SK-N-SH (cell line): ENCODE measurements around the gene AKR7A2. TPM values are rescaled to one million over a fixed set of nuclear protein-coding genes. Genes with fewer than 3 reads are reported as not detected.

ENCODE experiments used
- CTCF ChIA-PET: fragments of 300-600, 350-600 bp; formaldehyde crosslinking; extraction: SDS; loops from one replicate; lab custom pipeline; 2021; lab: Yijun Ruan, JAX
- POLR2A ChIA-PET: fragments of 350-600 bp; sonication (Branson Sonifier 250); formaldehyde crosslinking; extraction: SDS; loops from one replicate; lab custom pipeline; 2020; ENCODE audit warnings: antibody characterized with exemption, inconsistent platforms; lab: Yijun Ruan, JAX
- DNase-seq: peaks from one replicate; pipeline ENCODE4 v3.0.0; 2012
- H2AFZ ChIP-seq: fragments of 200-600 bp; sonication (generic); 2 replicates; pipeline ENCODE4 v1.8.1; 2016; ENCODE audit warnings: antibody characterized with exemption, mild to moderate bottlenecking, low read depth
- H3F3A ChIP-seq: fragments of 200-600 bp; sonication (generic); replicated peaks from 2 replicates; pipeline ENCODE3; 2016; ENCODE audit warnings: antibody characterized with exemption, mild to moderate bottlenecking; ENCODE audit not compliant: insufficient read depth
- H3K27ac ChIP-seq, 2 experiments: fragments of 200-500 bp in 1 of 2; fragments of 200-600 bp in 1 of 2; sonication (Bioruptor generic) in 1 of 2; sonication (generic), shearing (Covaris generic) in 1 of 2; 2 replicates each; pipeline versions ENCODE4 v1.5.1 to v1.6.1; 2014 to 2016; ENCODE audit warnings: low read depth in 2 of 2, inconsistent platforms in 1 of 2, low read length in 1 of 2, mild to moderate bottlenecking in 1 of 2, mixed read lengths in 1 of 2
- H3K27me3 ChIP-seq: fragments of 200-600 bp; sonication (generic), shearing (Covaris generic); 2 replicates; pipeline ENCODE4 v1.6.1; 2016; ENCODE audit warnings: mixed run types; ENCODE audit not compliant: insufficient read depth
- H3K36me3 ChIP-seq, 2 experiments: fragments of 200-500 bp in 1 of 2; fragments of 200-600 bp in 1 of 2; sonication (Bioruptor generic) in 1 of 2; sonication (generic) in 1 of 2; replicated peaks in 1 of 2; 2 replicates each; pipeline versions ENCODE3 to v1.5.1; 2014 to 2016; ENCODE audit warnings: low read length in 1 of 2, mild to moderate bottlenecking in 1 of 2; ENCODE audit not compliant: insufficient read depth in 2 of 2, control insufficient read depth in 1 of 2
- H3K4me1 ChIP-seq, 2 experiments: fragments of 200-500 bp in 1 of 2; fragments of 200-600 bp in 1 of 2; sonication (Bioruptor generic) in 1 of 2; sonication (generic), shearing (Covaris generic) in 1 of 2; 2 replicates each; pipeline versions ENCODE4 v1.5.1 to v1.6.1; 2014 to 2016; ENCODE audit warnings: low read depth in 1 of 2, low read length in 1 of 2, mixed run types in 1 of 2; ENCODE audit not compliant: insufficient read depth in 2 of 2, control insufficient read depth in 1 of 2
- H3K4me2 ChIP-seq: fragments of 200-600 bp; sonication (generic), shearing (Covaris generic); 2 replicates; pipeline ENCODE4 v1.6.1; 2017; ENCODE audit warnings: mixed run types
- H3K4me3 ChIP-seq, 2 experiments: fragments of 200-500 bp in 1 of 2; fragments of 200-600 bp in 1 of 2; sonication (Bioruptor generic) in 1 of 2; sonication (generic), shearing (Covaris generic) in 1 of 2; 2 replicates each; pipeline versions ENCODE4 v1.5.1 to v1.8.1; 2014 to 2016; ENCODE audit warnings: low read depth in 2 of 2, inconsistent platforms in 1 of 2, low read length in 1 of 2, mild to moderate bottlenecking in 1 of 2, mixed read lengths in 1 of 2, moderate library complexity in 1 of 2
- H3K79me2 ChIP-seq: fragments of 200-600 bp; sonication (generic); 2 replicates; pipeline ENCODE4 v1.8.1; 2017; ENCODE audit warnings: mild to moderate bottlenecking; ENCODE audit not compliant: insufficient read depth
- H3K9ac ChIP-seq: fragments of 200-600 bp; sonication (generic); 2 replicates; pipeline ENCODE4 v1.6.1; 2017; ENCODE audit warnings: mixed run types
- H3K9me2 ChIP-seq: fragments of 200-600 bp; sonication (generic); 2 replicates; pipeline ENCODE4 v1.6.1; 2017; ENCODE audit warnings: mixed run types
- H3K9me3 ChIP-seq: fragments of 200-600 bp; sonication (generic); 2 replicates; pipeline ENCODE4 v1.6.1; 2017; ENCODE audit warnings: mixed run types, mild to moderate bottlenecking, moderate library complexity
- H4K20me1 ChIP-seq: fragments of 200-600 bp; sonication (generic); 2 replicates; pipeline ENCODE4 v1.6.1; 2017; ENCODE audit warnings: mild to moderate bottlenecking, mixed run types; ENCODE audit not compliant: insufficient read depth
- CHD2 ChIP-seq: fragments of 150-350 bp; IDR thresholded peaks from 2 replicates; pipeline ENCODE4 v1.6.1; 2018; ENCODE audit warnings: low read length; ENCODE audit not compliant: partially characterized antibody
- ELF1 ChIP-seq: IDR thresholded peaks from 2 replicates; pipeline ENCODE4 v1.4.0; 2012
- EZH2phosphoT487 ChIP-seq: fragments of 200-600 bp; sonication (generic); IDR thresholded peaks from 2 replicates; pipeline ENCODE4 v1.6.1; 2017; ENCODE audit warnings: low read depth, mixed run types, mild to moderate bottlenecking, antibody characterized with exemption, moderate library complexity, borderline replicate concordance
- FOXJ3 ChIP-seq: sonication (generic); formaldehyde crosslinking; IDR thresholded peaks from 2 replicates; pipeline ENCODE4 v1.5.1; 2020; ENCODE audit warnings: mild to moderate bottlenecking, missing genetic modification reagents
- FOXM1 ChIP-seq: IDR thresholded peaks from 2 replicates; pipeline ENCODE4 v1.4.0; 2012; ENCODE audit warnings: low read depth, mild to moderate bottlenecking
- GATA2 ChIP-seq: sonication (generic); formaldehyde crosslinking; IDR thresholded peaks from 2 replicates; pipeline ENCODE4 v1.5.0; 2020; ENCODE audit warnings: mild to moderate bottlenecking, missing genetic modification reagents
- JUND ChIP-seq: IDR thresholded peaks from 2 replicates; pipeline ENCODE4 v1.4.0; 2012
- MAX ChIP-seq: IDR thresholded peaks from 2 replicates; pipeline ENCODE4 v1.4.0; 2012; ENCODE audit warnings: low read depth
- NFIC ChIP-seq: IDR thresholded peaks from 2 replicates; pipeline ENCODE4 v1.4.0; 2012; ENCODE audit warnings: borderline replicate concordance
- NRF1 ChIP-seq: IDR thresholded peaks from 2 replicates; pipeline ENCODE4 v1.6.1; 2012; ENCODE audit warnings: low read depth, mild to moderate bottlenecking, low read length
- PBX3 ChIP-seq: IDR thresholded peaks from 2 replicates; pipeline ENCODE4; 2012
- POLR2AphosphoS5 ChIP-seq: IDR thresholded peaks from 2 replicates; pipeline ENCODE4 v1.6.1; 2012; ENCODE audit warnings: low read depth, low read length
- RCOR1 ChIP-seq: fragments of 150-350 bp; IDR thresholded peaks from 2 replicates; pipeline ENCODE4 v1.6.1; 2017; ENCODE audit warnings: antibody characterized with exemption, low read length
- REST ChIP-seq: IDR thresholded peaks from 2 replicates; pipeline ENCODE4 v1.6.1; 2012; ENCODE audit warnings: mild to moderate bottlenecking, low read depth, low read length, moderate library complexity
- RFX5 ChIP-seq: IDR thresholded peaks from 2 replicates; pipeline ENCODE4 v1.6.1; 2012; ENCODE audit warnings: mild to moderate bottlenecking, improper control_type of control experiment, low read length
- RXRA ChIP-seq: IDR thresholded peaks from 2 replicates; pipeline ENCODE4 v1.4.0; 2012; ENCODE audit warnings: low read depth, mild to moderate bottlenecking, borderline replicate concordance
- SMC3 ChIP-seq: IDR thresholded peaks from 2 replicates; pipeline ENCODE4 v1.6.1; 2012; ENCODE audit warnings: low read depth, low read length, improper control_type of control experiment
- TAF1 ChIP-seq: IDR thresholded peaks from 2 replicates; pipeline ENCODE4 v1.6.1; 2012; ENCODE audit warnings: low read depth, mild to moderate bottlenecking, low read length, moderate library complexity, borderline replicate concordance
- TCF12 ChIP-seq: IDR thresholded peaks from 2 replicates; pipeline ENCODE4 v1.4.0; 2012
- USF1 ChIP-seq: IDR thresholded peaks from 2 replicates; pipeline ENCODE4 v1.4.0; 2012; ENCODE audit warnings: low read depth, borderline replicate concordance
- USF2 ChIP-seq: fragments of 150-350 bp; IDR thresholded peaks from 2 replicates; pipeline ENCODE4 v1.6.1; 2017; ENCODE audit warnings: antibody characterized with exemption, low read length, low read depth, borderline replicate concordance
- YY1 ChIP-seq: IDR thresholded peaks from 2 replicates; pipeline ENCODE4 v1.4.0; 2012; ENCODE audit warnings: low read depth, mild to moderate bottlenecking
- ZBTB33 ChIP-seq: IDR thresholded peaks from 2 replicates; pipeline ENCODE4 v1.4.0; 2012; ENCODE audit warnings: low read depth, borderline replicate concordance
- polyA plus RNA-seq, 3 experiments: library from polyadenylated mRNA; depleted of rRNA; stranded (reverse); fragments of >200 nt; gene quantifications; 2 replicates each; pipeline ENCODE4 v1.2.3, GENCODE V29; 2012

AKR7A2 gene
- polyA plus RNA-seq, 1 of the 3 experiments (the other 2 are of a cell fraction), result 40.7 TPM

GRCh38 chr1:19255288-19255687 is 56.7 kb downstream of the AKR7A2 start (continued):
- TF ChIP-seq ZBTB33 (no peak), RFX5 (no peak), SMC3 (no peak), FOXJ3 (no peak), MAX (no peak), TCF12 (no peak), YY1 (no peak)

GRCh38 chr1:19254416-19254815 is 57.5 kb downstream of the AKR7A2 start:
- Histone ChIP-seq H3K27me3 (no peaks in the 10 kb centered on the region), H4K20me1 (peaks cover 13% of the 10 kb centered on the region; the same call in 1 of the 2 replicates), H3K79me2 (peaks cover 75% of the 10 kb centered on the region), H3K4me2 (no peak overlapping the region), H3K9ac (no peak overlapping the region), H3K4me3 (no peak overlapping the region), H3K27ac (no peak overlapping the region), H2AFZ (no peak overlapping the region), H3F3A (peaks cover 3% of the 10 kb centered on the region), H3K9me3 (no peaks in the 10 kb centered on the region), H3K4me1 (peaks cover 14 to 17% of the 10 kb centered on the region in 2 experiments; a peak in 3 of 4 replicates), H3K9me2 (no peaks in the 10 kb centered on the region), H3K36me3 (peaks cover 15 to 38% of the 10 kb centered on the region in 2 experiments)
- ChIA-PET POLR2A (no interaction called here), CTCF (interaction anchor here (0.9 to 1.5 kb wide), 2 partner anchors 13 to 397 kb away, joined by 4 read pairs; no protein-coding TSS in a partner anchor)
- TF ChIP-seq USF1 (no peak), RCOR1 (no peak), FOXM1 (no peak), REST (no peak), USF2 (no peak), NFIC (no peak), TCF12 (no peak), RXRA (no peak), SMC3 (no peak), EZH2phosphoT487 (no peak), GATA2 (CRISPR knock-in tag) (no peak), ELF1 (no peak), JUND (no peak), PBX3 (no peak), NRF1 (no peak), TAF1 (no peak), POLR2AphosphoS5 (no peak), CHD2 (no peak)
- no peak for DNase-seq
